H1 (cell line): ENCODE results near the gene SLC26A9.

ENCODE experiments used
- EGR1 ChIP-seq: IDR thresholded peaks from 2 replicates; pipeline ENCODE4 v1.6.1; 2011; ENCODE audit warnings: low read depth, low read length, borderline replicate concordance
- TBP ChIP-seq: IDR thresholded peaks from 2 replicates; pipeline ENCODE4 v1.6.1; 2011; ENCODE audit warnings: low read depth, low read length, improper control_type of control experiment

DNA sequence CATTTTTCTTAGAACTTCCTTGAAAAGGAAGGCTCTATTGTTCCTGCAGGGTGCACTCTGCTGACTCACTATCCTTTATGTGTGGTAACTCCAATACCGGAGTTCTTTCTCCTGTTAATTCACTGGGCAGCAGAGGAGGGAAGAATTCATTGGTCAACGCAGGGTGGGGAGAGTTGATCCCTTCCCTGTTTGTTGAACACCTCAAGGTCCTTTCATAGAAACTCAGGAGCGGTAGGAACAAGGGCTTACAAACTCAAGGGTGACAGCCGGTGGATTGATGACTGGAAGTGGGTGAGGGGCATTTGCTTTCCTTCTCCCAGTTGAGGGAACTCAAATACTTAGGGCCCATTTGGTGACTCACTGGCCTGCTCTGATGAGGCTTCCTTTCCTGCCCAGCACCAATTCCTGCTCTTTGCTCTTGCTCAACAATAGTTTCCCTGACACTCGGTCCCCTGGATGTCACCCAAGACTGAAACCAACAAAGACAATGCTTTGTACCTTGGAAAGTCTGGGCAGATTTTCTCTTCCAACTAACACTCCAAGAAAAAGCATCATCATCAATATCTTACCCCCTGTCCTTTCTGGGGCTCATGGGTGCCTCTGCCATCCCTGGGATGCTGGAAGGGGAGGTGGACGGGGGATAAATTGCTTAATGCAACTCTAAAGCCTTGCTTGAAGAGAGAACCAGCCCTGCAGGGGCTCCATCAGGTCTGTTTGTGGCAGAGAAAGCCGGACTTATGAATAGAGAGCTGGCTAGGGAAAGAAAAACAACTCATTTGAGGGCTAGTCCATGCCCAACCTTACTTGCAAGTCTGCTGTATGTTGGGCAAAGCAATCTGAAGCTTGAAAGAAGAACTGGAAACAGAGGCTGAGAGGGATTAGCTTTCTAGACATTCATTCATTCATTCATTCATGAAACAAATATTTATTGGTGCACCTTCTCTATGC lies 9.3 kb downstream of the SLC26A9 start:
- TF ChIP-seq TBP, result no peak
- TF ChIP-seq EGR1, result no peak
